GM23338 (cell line): ENCODE measurements around the gene GALNT13. TPM values are rescaled to one million over a fixed set of nuclear protein-coding genes. Genes with fewer than 3 reads are reported as not detected.

Source experiments
- ATAC-seq: fragments of 200-7000 bp; cut with Tn5 transposase; 3 replicates; pipeline ENCODE4 v1.9.1; 2020
- DNase-seq: peaks from one replicate; pipeline ENCODE4 v3.0.0-alpha.2; 2015; ENCODE audit warnings: low spot score
- H2AFZ ChIP-seq: fragments of 200-600 bp; sonication (generic); 2 replicates; pipeline ENCODE4 v1.8.0; 2016; ENCODE audit warnings: antibody characterized with exemption, mild to moderate bottlenecking, moderate library complexity
- H3F3A ChIP-seq: fragments of 200-600 bp; sonication (generic); replicated peaks from 2 replicates; pipeline ENCODE4 v1.8.0; 2017; ENCODE audit warnings: antibody characterized with exemption, mixed run types, low read depth
- H3K27ac ChIP-seq: fragments of 200-600 bp; sonication (generic); 2 replicates; pipeline ENCODE4 v1.6.1; 2016; ENCODE audit warnings: low read depth
- H3K27me3 ChIP-seq: fragments of 200-600 bp; sonication (generic); 2 replicates; pipeline ENCODE4 v1.8.0; 2016; ENCODE audit warnings: mild to moderate bottlenecking, mixed run types, moderate library complexity; ENCODE audit not compliant: insufficient read depth
- H3K36me3 ChIP-seq: fragments of 200-600 bp; sonication (generic); 2 replicates; pipeline ENCODE4 v1.8.0; 2016; ENCODE audit warnings: mild to moderate bottlenecking; ENCODE audit not compliant: insufficient read depth
- H3K4me1 ChIP-seq: fragments of 200-600 bp; sonication (generic); 2 replicates; pipeline ENCODE4 v1.8.0; 2016; ENCODE audit warnings: mild to moderate bottlenecking, moderate library complexity; ENCODE audit not compliant: insufficient read depth
- H3K4me2 ChIP-seq: fragments of 200-600 bp; sonication (generic); 2 replicates; pipeline ENCODE4 v1.7.1; 2017; ENCODE audit warnings: mixed run types
- H3K4me3 ChIP-seq: fragments of 200-600 bp; sonication (generic); 2 replicates; pipeline ENCODE4 v1.6.1; 2016; ENCODE audit warnings: mixed run types
- H3K79me2 ChIP-seq: fragments of 200-600 bp; sonication (generic); replicated peaks from 2 replicates; pipeline ENCODE4 v1.8.0; 2017; ENCODE audit warnings: mild to moderate bottlenecking; ENCODE audit not compliant: insufficient read depth
- H3K9me2 ChIP-seq: fragments of 200-600 bp; sonication (generic); 2 replicates; pipeline ENCODE4 v1.8.0; 2017; ENCODE audit not compliant: insufficient read depth
- H4K20me1 ChIP-seq: fragments of 200-600 bp; sonication (generic); replicated peaks from 2 replicates; pipeline ENCODE4 v1.8.0; 2017; ENCODE audit warnings: mild to moderate bottlenecking; ENCODE audit not compliant: insufficient read depth
- H3K27ac Mint-ChIP-seq: 2 replicates; pipeline ENCODE4 v1.8.0; 2020; ENCODE audit warnings: inconsistent platforms, mild to moderate bottlenecking, moderate library complexity, mixed read lengths
- H3K27me3 Mint-ChIP-seq: 3 replicates; pipeline ENCODE4 v1.8.0; 2022; ENCODE audit warnings: low read depth, mild to moderate bottlenecking, moderate library complexity, mixed read lengths, inconsistent platforms; ENCODE audit not compliant: insufficient read depth, poor library complexity
- H3K36me3 Mint-ChIP-seq: 3 replicates; pipeline ENCODE4 v1.8.0; 2021; ENCODE audit warnings: low read depth, mild to moderate bottlenecking, inconsistent platforms, moderate library complexity, mixed read lengths
- H3K4me1 Mint-ChIP-seq: 3 replicates; pipeline ENCODE4 v1.8.0; 2020; ENCODE audit warnings: mild to moderate bottlenecking, inconsistent platforms, mixed read lengths
- H3K4me3 Mint-ChIP-seq: 3 replicates; pipeline ENCODE4 v1.8.0; 2021; ENCODE audit warnings: moderate library complexity, mild to moderate bottlenecking, inconsistent platforms, mixed read lengths
- H3K9me3 Mint-ChIP-seq: 3 replicates; pipeline ENCODE4 v1.8.0; 2020; ENCODE audit warnings: moderate library complexity, mild to moderate bottlenecking, inconsistent platforms, mixed read lengths
- CREB1 ChIP-seq: fragments of 250-450 bp; sonication (Bioruptor Pico); IDR thresholded peaks from 2 replicates; pipeline ENCODE4 v1.5.0; 2020; ENCODE audit warnings: low read depth, mild to moderate bottlenecking, moderate library complexity
- CTCF ChIP-seq, 2 experiments: fragments of 200-600 bp in 1 of 2; sonication (generic) in 1 of 2; conservative IDR thresholded peaks; 2 replicates each; pipeline versions ENCODE4 v1.5.1 to v1.6.1; 2016 to 2017; ENCODE audit warnings: antibody characterized with exemption in 2 of 2, low read depth in 2 of 2, mild to moderate bottlenecking in 2 of 2, moderate library complexity in 1 of 2
- EZH2 ChIP-seq: fragments of 200-600 bp; sonication (generic); IDR thresholded peaks from one replicate; pipeline ENCODE4 v1.8.0; 2017; ENCODE audit warnings: antibody characterized with exemption, mild to moderate bottlenecking, low read depth; ENCODE audit not compliant: unreplicated experiment
- EZH2phosphoT487 ChIP-seq: fragments of 200-600 bp; sonication (generic); IDR thresholded peaks from one replicate; pipeline ENCODE4 v1.8.1; 2018; ENCODE audit warnings: antibody characterized with exemption; ENCODE audit not compliant: unreplicated experiment
- JUNB ChIP-seq: IDR thresholded peaks from one replicate; pipeline ENCODE4 v1.6.1; 2016; ENCODE audit warnings: antibody characterized with exemption; ENCODE audit not compliant: unreplicated experiment
- ZNF331 ChIP-seq: fragments of 250-450 bp; sonication (Bioruptor Pico); IDR thresholded peaks from 2 replicates; pipeline ENCODE4 v1.5.0; 2020; ENCODE audit warnings: low read depth, mild to moderate bottlenecking, moderate library complexity
- ZNF462 ChIP-seq: fragments of 250-450 bp; sonication (Bioruptor Pico); IDR thresholded peaks from 2 replicates; pipeline ENCODE4 v1.5.0; 2020; ENCODE audit warnings: mild to moderate bottlenecking, moderate library complexity
- polyA plus RNA-seq: library from polyadenylated mRNA; unstranded; fragments of >200 nt; fragmentation: Nextera tagmentation; extraction: Ambion mirVana; gene quantifications from 2 replicates; pipeline ENCODE4 v1.2.1, GENCODE V29; 2016
- total RNA-seq: library from RNA; depleted of rRNA; stranded (reverse); fragments of >200 nt; shearing (Covaris generic); gene quantifications from 2 replicates; pipeline ENCODE4 v1.2.3, GENCODE V29; 2014

The GALNT13 gene
- total and polyA plus RNA-seq, 2 experiments from 2014 or later, result 3.5 to 5.2 TPM

- no peak for TF ChIP-seq ZNF462
- TF ChIP-seq JUNB, result no peak
- no peak for TF ChIP-seq CTCF (conservative IDR thresholded peaks at IDR 0.05; ENCODE audit: low read depth in 2 of 2)
- TF ChIP-seq EZH2phosphoT487, result no peak
- no peak for TF ChIP-seq CREB1
- TF ChIP-seq EZH2, result no peak
These were observed 510.4 kb downstream of the GALNT13 start (continued) for GRCh38 chr2:154381931-154382794.

GRCh38 chr2:154386186-154386585 is 514.5 kb downstream of the GALNT13 start:
- Histone ChIP-seq H3K27ac (no peak overlapping the region), H3K4me2 (no peak overlapping the region), H3K4me1 (peaks cover 21% of the 10 kb centered on the region), H3K9me2 (no peaks in the 10 kb centered on the region), H3F3A (no peaks in the 10 kb centered on the region), H3K36me3 (0 out of 2 replicates have a peak, but pooled peaks cover 6% of the 10 kb centered on the region), H3K4me3 (no peak overlapping the region), H3K79me2 (no peaks in the 10 kb centered on the region), H4K20me1 (no peaks in the 10 kb centered on the region), H3K27me3 (no peaks in the 10 kb centered on the region), H2AFZ (no peak overlapping the region)
- ATAC-seq (no peak), DNase-seq (no peak)
- H3K9me3 Mint-ChIP-seq, result peaks cover 8% of the 10 kb centered on the region; the same call in 1 of the 3 replicates
- peaks cover 16% of the 10 kb centered on the region for H3K4me1 Mint-ChIP-seq
- H3K4me3 Mint-ChIP-seq, result no peak overlapping the region
- TF ChIP-seq EZH2 (no peak), ZNF331 (CRISPR knock-in tag) (no peak), CTCF (conservative IDR thresholded peaks at IDR 0.05; ENCODE audit: low read depth in 2 of 2) (no peak), EZH2phosphoT487 (no peak), CREB1 (no peak), JUNB (no peak)
- peaks cover 4% of the 10 kb centered on the region; the same call in 2 of the 3 replicates for H3K36me3 Mint-ChIP-seq
- no peaks in the 10 kb centered on the region for H3K27me3 Mint-ChIP-seq
- no peak overlapping the region for H3K27ac Mint-ChIP-seq
